IMR-90 (cell line): ENCODE results near the gene MYO7B. TPM values are rescaled to one million over a fixed set of nuclear protein-coding genes. Genes with fewer than 3 reads are reported as not detected.
A peak's percentile ranks its signal among the peaks of the same experiment; 100 is the strongest.

Experiments used
- ATAC-seq: fragments of 200-7000 bp; cut with Tn5 transposase; 2 replicates; pipeline ENCODE4 v1.9.1; 2020; ENCODE audit warnings: low read depth, mild to moderate bottlenecking, moderate library complexity
- BruUV-seq: library from RNA; stranded (reverse); fragments of 400-500 nt; replicated peaks from 2 replicates; lab custom pipeline; 2021; lab: Mats Ljungman, UMichigan
- CTCF ChIA-PET: fragments of 300-600 bp; formaldehyde crosslinking; extraction: SDS; loops from one replicate; lab custom pipeline; 2021; ENCODE audit warnings: antibody characterized with exemption; lab: Yijun Ruan, JAX
- POLR2A ChIA-PET: fragments of 300-600 bp; sonication (Branson Sonifier 250); formaldehyde crosslinking; loops from one replicate; lab custom pipeline; 2022; ENCODE audit warnings: antibody characterized with exemption; ENCODE audit not compliant: unreplicated experiment; lab: Charles Lee
- DNase-seq: peaks from one replicate; pipeline ENCODE4 v3.0.0; 2013
- H2AFZ ChIP-seq: replicated peaks from 2 replicates; pipeline ENCODE3; 2013; ENCODE audit warnings: low read length, mild to moderate bottlenecking; ENCODE audit not compliant: poor library complexity
- H2AK5ac ChIP-seq: 2 replicates; pipeline ENCODE4 v1.6.1; 2013; ENCODE audit warnings: low read depth, low read length, inconsistent platforms
- H2AK9ac ChIP-seq: replicated peaks from 2 replicates; pipeline ENCODE3; 2013; ENCODE audit warnings: mild to moderate bottlenecking, low read depth, low read length, moderate library complexity; ENCODE audit not compliant: poor library complexity
- H2BK120ac ChIP-seq: 2 replicates; pipeline ENCODE4 v1.6.1; 2013; ENCODE audit warnings: low read depth, low read length, inconsistent platforms
- H2BK15ac ChIP-seq: 3 replicates; pipeline ENCODE4 v1.6.1; 2013; ENCODE audit warnings: low read depth, low read length, inconsistent platforms
- H2BK20ac ChIP-seq: 2 replicates; pipeline ENCODE4 v1.6.1; 2013; ENCODE audit warnings: low read depth, mild to moderate bottlenecking, inconsistent platforms, low read length, moderate library complexity
- H2BK5ac ChIP-seq: 2 replicates; pipeline ENCODE4 v1.6.1; 2013; ENCODE audit warnings: mild to moderate bottlenecking, low read depth, low read length, inconsistent platforms; ENCODE audit not compliant: poor library complexity, severe bottlenecking
- H3K14ac ChIP-seq: replicated peaks from 2 replicates; pipeline ENCODE4 v1.6.1; 2013; ENCODE audit warnings: low read depth, low read length, inconsistent platforms
- H3K18ac ChIP-seq: 2 replicates; pipeline ENCODE4 v1.6.1; 2013; ENCODE audit warnings: low read depth, low read length, control low read depth
- H3K23ac ChIP-seq: 2 replicates; pipeline ENCODE4 v1.6.1; 2013; ENCODE audit warnings: low read depth, low read length, inconsistent platforms
- H3K27ac ChIP-seq: 2 replicates; pipeline ENCODE4 v1.5.1; 2013; ENCODE audit warnings: mild to moderate bottlenecking, control low read depth, low read length; ENCODE audit not compliant: insufficient read depth
- H3K27me3 ChIP-seq: 2 replicates; pipeline ENCODE4 v1.6.1; 2013; ENCODE audit warnings: low read length; ENCODE audit not compliant: control insufficient read depth, insufficient read depth
- H3K36me3 ChIP-seq: 2 replicates; pipeline ENCODE4 v1.6.1; 2013; ENCODE audit warnings: low read length, mixed read lengths; ENCODE audit not compliant: control insufficient read depth, insufficient read depth
- H3K4ac ChIP-seq: 2 replicates; pipeline ENCODE4 v1.6.1; 2013; ENCODE audit warnings: low read depth, low read length, inconsistent platforms
- H3K4me1 ChIP-seq: 2 replicates; pipeline ENCODE4 v1.6.1; 2013; ENCODE audit warnings: low read length, mixed read lengths; ENCODE audit not compliant: control insufficient read depth, insufficient read depth
- H3K4me2 ChIP-seq: 2 replicates; pipeline ENCODE4 v1.6.1; 2013; ENCODE audit warnings: low read depth, mild to moderate bottlenecking, control low read depth, low read length, moderate library complexity
- H3K4me3 ChIP-seq: 2 replicates; pipeline ENCODE4 v1.5.1; 2013; ENCODE audit warnings: low read depth, mild to moderate bottlenecking, control low read depth, low read length, moderate library complexity; ENCODE audit not compliant: insufficient read depth
- H3K56ac ChIP-seq: 2 replicates; pipeline ENCODE4 v1.6.1; 2013; ENCODE audit warnings: low read length, inconsistent platforms; ENCODE audit not compliant: insufficient read depth; ENCODE audit errors: extremely low read depth
- H3K79me1 ChIP-seq, 2 experiments: 2 replicates each; pipeline ENCODE4 v1.6.1; 2013; ENCODE audit warnings: low read length in 2 of 2, inconsistent platforms in 1 of 2, low read depth in 1 of 2
- H3K9ac ChIP-seq: 2 replicates; pipeline ENCODE4 v1.6.1; 2013; ENCODE audit warnings: low read depth, low read length, control low read depth
- H3K9me1 ChIP-seq: 2 replicates; pipeline ENCODE4 v1.6.1; 2013; ENCODE audit warnings: low read length, inconsistent platforms; ENCODE audit not compliant: insufficient read depth
- H3K9me3 ChIP-seq: 2 replicates; pipeline ENCODE4 v1.6.1; 2013; ENCODE audit warnings: low read length; ENCODE audit not compliant: control insufficient read depth, insufficient read depth
- H4K20me1 ChIP-seq: 2 replicates; pipeline ENCODE4 v1.6.1; 2013; ENCODE audit warnings: low read length, inconsistent platforms; ENCODE audit not compliant: insufficient read depth
- H4K5ac ChIP-seq: 2 replicates; pipeline ENCODE4 v1.6.1; 2013; ENCODE audit warnings: mild to moderate bottlenecking, low read depth, low read length, control low read depth
- H4K8ac ChIP-seq, 2 experiments: 2 replicates each; pipeline ENCODE4 v1.6.1; 2013; ENCODE audit warnings: low read depth in 2 of 2, low read length in 2 of 2, control low read depth in 1 of 2, inconsistent platforms in 1 of 2
- H4K91ac ChIP-seq: 2 replicates; pipeline ENCODE4 v1.6.1; 2013; ENCODE audit warnings: low read depth, low read length, inconsistent platforms; ENCODE audit not compliant: insufficient read depth
- CEBPB ChIP-seq: IDR thresholded peaks from 2 replicates; pipeline ENCODE4 v1.6.1; 2012; ENCODE audit warnings: low read depth, low read length, improper control_type of control experiment
- MAZ ChIP-seq: IDR thresholded peaks from 2 replicates; pipeline ENCODE4 v1.6.1; 2012; ENCODE audit warnings: low read depth, mild to moderate bottlenecking, low read length, improper control_type of control experiment, moderate library complexity, borderline replicate concordance
- RCOR1 ChIP-seq: IDR thresholded peaks from 2 replicates; pipeline ENCODE4 v1.6.1; 2012; ENCODE audit warnings: mild to moderate bottlenecking, low read length, improper control_type of control experiment; ENCODE audit not compliant: insufficient replicate concordance
- RFX5 ChIP-seq: IDR thresholded peaks from 2 replicates; pipeline ENCODE4 v1.8.0; 2012; ENCODE audit warnings: low read depth, mild to moderate bottlenecking, low read length, moderate library complexity
- WGBS, 2 experiments: methylation state at CpG; one replicate each; pipeline versions ENCODE4 v1.1.5 to v1.1.7; 2013; ENCODE audit warnings: missing lambda C conversion rate in 2 of 2; ENCODE audit not compliant: insufficient read length in 1 of 2; ENCODE audit errors: extremely low coverage in 2 of 2; 5-methylcytosine and 5-hydroxymethylcytosine counted together
- dilution Hi-C: fragments of 300-500 bp; cut with HindIII; formaldehyde crosslinking; loops from one replicate; pipeline ENCODE4 v1.14.3; 2018; ENCODE audit warnings: low sequenced_read_pairs; ENCODE audit not compliant: unreplicated experiment
- in situ Hi-C: fragments of 300-500 bp; cut with MboI; formaldehyde crosslinking; loops from 3 replicates; pipeline ENCODE4 v1.14.3; 2019; ENCODE audit warnings: low sequenced_read_pairs, inconsistent platforms, mixed read lengths
- intact Hi-C: fragments of 100-400 bp; cut with micrococcal nuclease; formaldehyde crosslinking; loops from 2 replicates; pipeline ENCODE4 v1.10.0; 2022
- polyA plus RNA-seq, 3 experiments: library from polyadenylated mRNA; depleted of rRNA; stranded (reverse); fragments of >200 nt; gene quantifications; 2 replicates each; pipeline ENCODE4 v1.2.3, GENCODE V29; 2012; ENCODE audit warnings: low replicate concordance in 1 of 3
- total RNA-seq: library from RNA; depleted of rRNA; stranded (reverse); fragments of >200 nt; gene quantifications from 2 replicates; pipeline ENCODE4 v1.2.3, GENCODE V29; 2012

The MYO7B gene
- total and polyA plus RNA-seq, 2 of the 4 experiments (the other 2 are of a cell fraction) = 0.18 to 0.46 TPM

GRCh38 chr2:127599211-127599610 is 63.7 kb downstream of the MYO7B start:
- dilution Hi-C loops (no loop called here), intact Hi-C loops (no loop called here), in situ Hi-C loops (no loop called here)
- no TSS peak for BruUV-seq
- H3K9ac ChIP-seq = no peak overlapping the region
- peak; percentile 14 for DNase-seq
- no peak overlapping the region for H2AK9ac ChIP-seq
- H3K14ac ChIP-seq = 0 out of 2 replicates have a peak overlapping the region, but pooled peaks have one; percentile 32
- H2BK5ac ChIP-seq = no peak overlapping the region
- no peak overlapping the region for H3K4me3 ChIP-seq
- H4K20me1 ChIP-seq = no peaks in the 10 kb centered on the region
- H3K27me3 ChIP-seq = no peaks in the 10 kb centered on the region
- no peak overlapping the region for H3K18ac ChIP-seq
- H2BK20ac ChIP-seq = peak overlapping the region; percentile 45; the same call in 1 of the 2 replicates
- 0 out of 2 replicates have a peak overlapping the region, but pooled peaks have one; percentile 1 for H3K56ac ChIP-seq
- H3K4ac ChIP-seq = no peak overlapping the region
- no peaks in the 10 kb centered on the region for H3K79me1 ChIP-seq
- H4K8ac ChIP-seq = no peak overlapping the region
- no peak for TF ChIP-seq RCOR1
- TF ChIP-seq MAZ = no peak
- no peak for TF ChIP-seq RFX5
- TF ChIP-seq CEBPB = no peak
- H3K4me2 ChIP-seq = peak overlapping the region; percentile 35; the same call in 1 of the 2 replicates
- ChIA-PET POLR2A (no interaction called here), CTCF (no interaction called here)
- H3K4me1 ChIP-seq = peaks cover 2% of the 10 kb centered on the region; the same call in 1 of the 2 replicates
- ATAC-seq = no peak
- H3K36me3 ChIP-seq = no peaks in the 10 kb centered on the region
- no CpG with 5 or more reads among the region's 3 CpGs for WGBS, 2 experiments
- H4K91ac ChIP-seq = no peak overlapping the region
- H3K23ac ChIP-seq = no peak overlapping the region
- H3K9me3 ChIP-seq = peaks cover 13% of the 10 kb centered on the region
- no peak overlapping the region for H2AFZ ChIP-seq
- peak overlapping the region; percentile 48; the same call in 1 of the 2 replicates for H2BK120ac ChIP-seq
- no peak overlapping the region; the same call in 2 of the 3 replicates for H2BK15ac ChIP-seq
- H3K27ac ChIP-seq = no peak overlapping the region
- H4K5ac ChIP-seq = no peak overlapping the region
- H2AK5ac ChIP-seq = no peak overlapping the region
- H3K9me1 ChIP-seq = no peaks in the 10 kb centered on the region
